GM12878 (cell line): ENCODE results near the gene GNG12. TPM values are rescaled to one million over a fixed set of nuclear protein-coding genes. Genes with fewer than 3 reads are reported as not detected.

Source experiments
- ATAC-seq: fragments of 200-7000 bp; cut with Tn5 transposase; 3 replicates; pipeline ENCODE4 v1.9.1; 2020; ENCODE audit warnings: mild to moderate bottlenecking, moderate library complexity
- BruUV-seq: library from RNA; stranded (reverse); fragments of 400-500 nt; replicated peaks from 2 replicates; lab custom pipeline; 2021; lab: Mats Ljungman, UMichigan
- CTCF ChIA-PET: fragments of 300-600 bp; sonication (Branson Sonifier 250); formaldehyde crosslinking; extraction: SDS; loops from one replicate; lab custom pipeline; 2021; ENCODE audit warnings: inconsistent platforms; lab: Yijun Ruan, JAX
- POLR2A ChIA-PET: fragments of 350-600 bp; formaldehyde crosslinking; extraction: SDS; loops from one replicate; lab custom pipeline; 2021; ENCODE audit warnings: inconsistent platforms; lab: Charles Lee
- RAD21 ChIA-PET: fragments of 300-600 bp; sonication (Branson Sonifier 250); formaldehyde crosslinking; loops from one replicate; lab custom pipeline; 2023; ENCODE audit warnings: antibody characterized with exemption; ENCODE audit not compliant: unreplicated experiment; lab: Charles Lee
- SMC1A ChIA-PET: fragments of 300-600 bp; sonication (Branson Sonifier 250); formaldehyde crosslinking; loops from one replicate; lab custom pipeline; 2023; ENCODE audit not compliant: unreplicated experiment, uncharacterized antibody; lab: Charles Lee
- DNase-seq: peaks from one replicate; pipeline ENCODE4 v3.0.0-alpha.2; 2011; ENCODE audit warnings: low read depth, low spot score
- FAIRE-seq: peaks from 3 replicates; lab custom pipeline; 2011; peaks lifted over from hg19 to GRCh38; lab: Jason Lieb, UNC
- H2AFZ ChIP-seq: 2 replicates; pipeline ENCODE4 v1.6.0; 2011; ENCODE audit warnings: low read depth, low read length, control low read depth; ENCODE audit not compliant: control insufficient read depth
- H3K27ac ChIP-seq: 2 replicates; pipeline ENCODE4 v1.5.1; 2011; ENCODE audit warnings: control low read depth; ENCODE audit not compliant: control insufficient read depth, insufficient read depth
- H3K27me3 ChIP-seq, 2 experiments: replicated peaks in 1 of 2; 2 replicates each; pipeline versions ENCODE4 v1.6.0 to v1.6.1; 2011; ENCODE audit warnings: low read length in 1 of 2; ENCODE audit not compliant: control insufficient read depth in 2 of 2, insufficient read depth in 2 of 2
- H3K36me3 ChIP-seq, 2 experiments: 2 replicates each; pipeline ENCODE4 v1.5.1; 2011; ENCODE audit warnings: low read length in 1 of 2; ENCODE audit not compliant: control insufficient read depth in 2 of 2, insufficient read depth in 2 of 2
- H3K4me1 ChIP-seq: 2 replicates; pipeline ENCODE4 v1.6.1; 2011; ENCODE audit warnings: mild to moderate bottlenecking, low read length, moderate library complexity, mixed read lengths; ENCODE audit not compliant: control insufficient read depth, insufficient read depth
- H3K4me2 ChIP-seq: 2 replicates; pipeline ENCODE4 v1.6.0; 2011; ENCODE audit warnings: control low read depth; ENCODE audit not compliant: control insufficient read depth, insufficient read depth
- H3K4me3 ChIP-seq: fragments of 200-600 bp; sonication (generic); 2 replicates; pipeline ENCODE4 v1.5.1; 2016
- H3K79me2 ChIP-seq: 2 replicates; pipeline ENCODE4 v1.6.0; 2011; ENCODE audit warnings: low read length; ENCODE audit not compliant: control insufficient read depth, insufficient read depth
- H3K9ac ChIP-seq: 2 replicates; pipeline ENCODE4 v1.8.0; 2011; ENCODE audit warnings: low read length, control low read depth, mixed read lengths; ENCODE audit not compliant: control insufficient read depth, insufficient read depth
- H3K9me3 ChIP-seq: replicated peaks from 3 replicates; pipeline ENCODE4 v1.5.1; 2011; ENCODE audit warnings: mild to moderate bottlenecking, low read length; ENCODE audit not compliant: control insufficient read depth, insufficient read depth
- H4K20me1 ChIP-seq: 2 replicates; pipeline ENCODE4 v1.6.0; 2011; ENCODE audit not compliant: control insufficient read depth, insufficient read depth
- EZH2 ChIP-seq: IDR thresholded peaks from 2 replicates; pipeline ENCODE4 v1.6.1; 2012; ENCODE audit warnings: low read depth, mild to moderate bottlenecking, control low read depth, inconsistent platforms, low read length, borderline replicate concordance; ENCODE audit not compliant: control insufficient read depth
- HCFC1 ChIP-seq: fragments of 150-350 bp; IDR thresholded peaks from 2 replicates; pipeline ENCODE4 v1.6.1; 2014; ENCODE audit warnings: low read length
- NR2C1 ChIP-seq: fragments of 450-650 bp; IDR thresholded peaks from 2 replicates; pipeline ENCODE4 v1.6.1; 2017; ENCODE audit warnings: antibody characterized with exemption, mild to moderate bottlenecking, moderate library complexity
- NRF1 ChIP-seq: conservative IDR thresholded peaks from 2 replicates; pipeline ENCODE4 v1.6.1; 2011; ENCODE audit warnings: mild to moderate bottlenecking, low read depth, low read length, improper control_type of control experiment
- SMC3 ChIP-seq: IDR thresholded peaks from 2 replicates; pipeline ENCODE4 v1.6.1; 2011; ENCODE audit warnings: low read length, improper control_type of control experiment, borderline replicate concordance
- SPI1 ChIP-seq: IDR thresholded peaks from 2 replicates; pipeline ENCODE4 v1.6.1; 2011; ENCODE audit warnings: low read depth, mild to moderate bottlenecking, low read length, moderate library complexity, borderline replicate concordance; ENCODE audit not compliant: insufficient read depth
- TARDBP ChIP-seq: IDR thresholded peaks from 2 replicates; pipeline ENCODE4 v1.6.1; 2016; ENCODE audit warnings: borderline replicate concordance
- WGBS: methylation state at CpG from one replicate; pipeline ENCODE4 v1.1.6; 2016; ENCODE audit warnings: low lambda C conversion rate; ENCODE audit not compliant: insufficient replicate concordance, insufficient coverage; ENCODE audit errors: missing lambda C conversion rate; 5-methylcytosine and 5-hydroxymethylcytosine counted together
- in situ Hi-C: fragments of 300-500 bp; cut with MboI; formaldehyde crosslinking; loops from 9 replicates; pipeline ENCODE4 v1.14.3; 2018; ENCODE audit warnings: mixed read lengths
- intact Hi-C: fragments of 100-400 bp; cut with micrococcal nuclease; formaldehyde crosslinking; loops from one replicate; pipeline ENCODE4 v1.14.2; 2022; ENCODE audit not compliant: unreplicated experiment
- polyA plus RNA-seq, 11 experiments: library from polyadenylated mRNA; depleted of rRNA in 4 of 11; unstranded in 6 of 11; stranded (reverse) in 5 of 11; fragments of >200 nt; fragmentation: Nextera tagmentation in 4 of 11; fragmentation: Illumina TruSeq in 1 of 11; extraction: Ambion mirVana in 4 of 11; extraction: Trizol in 1 of 11; gene quantifications; 1 replicate in 1 of 11; 2 replicates in 10 of 11; pipeline versions ENCODE4 v1.2.1 to v1.2.3, GENCODE V29; 2011 to 2016; ENCODE audit warnings: inconsistent platforms in 2 of 11, missing spikeins in 2 of 11, low read depth in 1 of 11
- total RNA-seq, 4 experiments: library from RNA; depleted of rRNA in 3 of 4; stranded (reverse); fragments of >200 nt in 3 of 4; fragmentation: Illumina TruSeq in 1 of 4; extraction: Trizol in 1 of 4; gene quantifications; 2 replicates each; pipeline versions ENCODE4 v1.2.1 to v1.2.3, GENCODE V29; 2013 to 2021
- TF ChIP-seq, protein P1 (sequence below): IDR thresholded peaks from 2 replicates; pipeline ENCODE4 v1.6.1; 2012; ENCODE audit warnings: low read length, inconsistent platforms
- TF ChIP-seq, protein P2 (sequence below): IDR thresholded peaks from 2 replicates; pipeline ENCODE4 v1.6.1; 2011; ENCODE audit warnings: borderline replicate concordance, low read depth, mild to moderate bottlenecking, moderate library complexity, low read length; ENCODE audit not compliant: insufficient read depth, poor library complexity, severe bottlenecking

GNG12 gene
- total and polyA plus RNA-seq, 10 of the 15 experiments (the other 5 are each of a cell fraction or from before 2014, with no cell fraction given) = 0.22 to 32.8 (median 0.35) TPM

DNA sequence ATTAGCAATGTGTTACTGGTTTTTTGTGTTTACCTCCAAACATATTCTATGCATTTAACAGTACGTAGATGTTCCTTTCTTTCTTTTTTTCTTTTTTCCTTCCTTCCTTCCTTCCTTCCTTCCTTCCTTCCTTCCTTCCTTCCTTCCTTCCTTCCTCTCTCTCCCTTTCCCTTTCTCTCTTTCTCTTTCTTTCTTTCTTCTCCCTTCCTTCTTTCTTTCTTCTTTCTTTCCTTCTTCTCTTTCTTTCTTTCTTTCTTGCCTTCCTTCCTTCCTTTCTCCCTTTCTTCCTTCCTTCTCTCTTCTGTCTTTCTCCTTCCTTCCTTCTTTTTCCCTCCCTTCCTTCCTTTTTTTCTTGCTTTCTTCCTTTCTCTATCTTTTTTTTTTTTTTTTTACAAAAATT, 46.2 kb upstream of the GNG12 start:
- Histone ChIP-seq H2AFZ (no peak overlapping the region), H4K20me1 (no peaks in the 10 kb centered on the region), H3K4me2 (no peak overlapping the region), H3K36me3 (no peaks in the 10 kb centered on the region), H3K27ac (no peak overlapping the region), H3K4me1 (no peaks in the 10 kb centered on the region), H3K79me2 (no peaks in the 10 kb centered on the region), H3K9ac (no peak overlapping the region), H3K4me3 (no peak overlapping the region), H3K9me3 (no peaks in the 10 kb centered on the region), H3K27me3 (no peaks in the 10 kb centered on the region)
- ChIA-PET CTCF (no interaction called here), SMC1A (interaction anchor here (1.2 kb wide), 1 partner anchor 11 kb away, joined by 4 read pairs; no protein-coding TSS in a partner anchor), RAD21 (no interaction called here), POLR2A (no interaction called here)
- 0% methylated on average over 1 of the region's 1 CpG for WGBS
- FAIRE-seq (no peak), DNase-seq (no peak), ATAC-seq (no peak)
- no TSS peak for BruUV-seq
- intact Hi-C loops = no loop called here
- in situ Hi-C loops = no loop called here
- TF ChIP-seq NR2C1 (no peak), SPI1 (no peak), NRF1 (no peak), EZH2 (no peak), HCFC1 (no peak), SMC3 (no peak), TARDBP (no peak)
- TF ChIP-seq, protein P1, sequence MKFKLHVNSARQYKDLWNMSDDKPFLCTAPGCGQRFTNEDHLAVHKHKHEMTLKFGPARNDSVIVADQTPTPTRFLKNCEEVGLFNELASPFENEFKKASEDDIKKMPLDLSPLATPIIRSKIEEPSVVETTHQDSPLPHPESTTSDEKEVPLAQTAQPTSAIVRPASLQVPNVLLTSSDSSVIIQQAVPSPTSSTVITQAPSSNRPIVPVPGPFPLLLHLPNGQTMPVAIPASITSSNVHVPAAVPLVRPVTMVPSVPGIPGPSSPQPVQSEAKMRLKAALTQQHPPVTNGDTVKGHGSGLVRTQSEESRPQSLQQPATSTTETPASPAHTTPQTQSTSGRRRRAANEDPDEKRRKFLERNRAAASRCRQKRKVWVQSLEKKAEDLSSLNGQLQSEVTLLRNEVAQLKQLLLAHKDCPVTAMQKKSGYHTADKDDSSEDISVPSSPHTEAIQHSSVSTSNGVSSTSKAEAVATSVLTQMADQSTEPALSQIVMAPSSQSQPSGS = no peak
- TF ChIP-seq, protein P2, sequence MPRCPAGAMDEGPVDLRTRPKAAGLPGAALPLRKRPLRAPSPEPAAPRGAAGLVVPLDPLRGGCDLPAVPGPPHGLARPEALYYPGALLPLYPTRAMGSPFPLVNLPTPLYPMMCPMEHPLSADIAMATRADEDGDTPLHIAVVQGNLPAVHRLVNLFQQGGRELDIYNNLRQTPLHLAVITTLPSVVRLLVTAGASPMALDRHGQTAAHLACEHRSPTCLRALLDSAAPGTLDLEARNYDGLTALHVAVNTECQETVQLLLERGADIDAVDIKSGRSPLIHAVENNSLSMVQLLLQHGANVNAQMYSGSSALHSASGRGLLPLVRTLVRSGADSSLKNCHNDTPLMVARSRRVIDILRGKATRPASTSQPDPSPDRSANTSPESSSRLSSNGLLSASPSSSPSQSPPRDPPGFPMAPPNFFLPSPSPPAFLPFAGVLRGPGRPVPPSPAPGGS = no peak
